H4 (cell line): ENCODE measurements around the gene JTB. TPM values are rescaled to one million over a fixed set of nuclear protein-coding genes. Genes with fewer than 3 reads are reported as not detected.

Source experiments
- DNase-seq: peaks from one replicate; pipeline ENCODE4 v3.0.0-alpha.2; 2015; ENCODE audit warnings: low spot score
- total RNA-seq: library from RNA; depleted of rRNA; stranded (reverse); fragments of >200 nt; shearing (Covaris generic); gene quantifications from 2 replicates; pipeline ENCODE4 v1.2.3, GENCODE V29; 2014

The JTB gene
- total RNA-seq, 1 experiment from 2014 or later = 256 TPM

GRCh38 chr1:153956997-153957715 is 20.3 kb downstream of the JTB start:
- no peak for DNase-seq

GRCh38 chr1:153954826-153955225 is 22.6 kb downstream of the JTB start:
- DNase-seq = no peak

- DNase-seq = no peak
Observed at GRCh38 chr1:153953859-153954365, 23.6 kb downstream of the JTB start.

GRCh38 chr1:153951801-153952200 is 25.7 kb downstream of the JTB start:
- no peak for DNase-seq

- no peak for DNase-seq
Observed at GRCh38 chr1:153951183-153951582, 26.3 kb downstream of the JTB start.

- peak; percentile 55 for DNase-seq
Observed at GRCh38 chr1:153946622-153947241, 30.7 kb downstream of the JTB start, which contains the start of gene DENND4B. Gene DENND4B, minus strand, starts transcription at chr1:153946718. Its CDS starts 2,344 bp downstream, at chr1:153944374.

- DNase-seq = peak; percentile 51
Observed at GRCh38 chr1:153945795-153946621, 31.5 kb downstream of the JTB start.

GRCh38 chr1:153945131-153945794 is 32.2 kb downstream of the JTB start:
- DNase-seq = no peak

GRCh38 chr1:153944827-153945117 is 32.7 kb downstream of the JTB start:
- DNase-seq = no peak

- DNase-seq = no peak
Observed at GRCh38 chr1:153944005-153944826, 33.3 kb downstream of the JTB start.

GRCh38 chr1:153942766-153943549 is 34.5 kb downstream of the JTB start:
- DNase-seq = no peak

GRCh38 chr1:153941826-153942725 is 35.4 kb downstream of the JTB start:
- DNase-seq = no peak

- no peak for DNase-seq
Observed at GRCh38 chr1:153940756-153941155, 36.7 kb downstream of the JTB start.

- no peak for DNase-seq
Observed at GRCh38 chr1:153939476-153939875, 38.0 kb downstream of the JTB start.

- DNase-seq = no peak
Observed at GRCh38 chr1:153938996-153939395, 38.5 kb downstream of the JTB start.

- no peak for DNase-seq
Observed at GRCh38 chr1:153937331-153937730, 40.1 kb downstream of the JTB start.

- DNase-seq = no peak
Observed at GRCh38 chr1:153936011-153936802, 41.3 kb downstream of the JTB start.

GRCh38 chr1:153934746-153935145 is 42.7 kb downstream of the JTB start:
- DNase-seq = no peak
